HG03097 (cell line): ENCODE measurements around the gene NPHP3.
"Not testable (repeated sequence)": the region's sequence is repeated elsewhere in the genome, so short reads cannot be mapped to it uniquely, and the experiment has no call there.

Experiments used
- ATAC-seq: cut with Tn5 transposase; IDR thresholded peaks from one replicate; pipeline ENCODE4 v1.9.1; 2021; ENCODE audit not compliant: unreplicated experiment, low FRiP score

NPHP3 gene

GRCh38 chr3:132722165-132723023 lies at the start of gene NPHP3:
Gene NPHP3, minus strand, starts transcription at chr3:132722409. Its CDS starts 54 bp downstream, at chr3:132722355.
- peak; percentile 62 for ATAC-seq

- no peak for ATAC-seq
Measured at GRCh38 chr3:132758740-132759139, 36.5 kb upstream of the NPHP3 start.

- ATAC-seq, result no peak
Measured at GRCh38 chr3:132756108-132756650, 34.0 kb upstream of the NPHP3 start.

GRCh38 chr3:132753946-132754345 lies 31.7 kb upstream of the NPHP3 start:
- no peak for ATAC-seq

- no peak for ATAC-seq
Measured at GRCh38 chr3:132749786-132750185, 27.6 kb upstream of the NPHP3 start.

- ATAC-seq, result not testable (repeated sequence)
Measured at GRCh38 chr3:132746720-132747119, 24.5 kb upstream of the NPHP3 start.

GRCh38 chr3:132738314-132738713 lies 16.1 kb upstream of the NPHP3 start:
- no peak for ATAC-seq

GRCh38 chr3:132735589-132735988 lies 13.4 kb upstream of the NPHP3 start:
- ATAC-seq, result no peak

- no peak for ATAC-seq
Measured at GRCh38 chr3:132730891-132731580, 8.8 kb upstream of the NPHP3 start.

- no peak for ATAC-seq
Measured at GRCh38 chr3:132726341-132726823, 4.2 kb upstream of the NPHP3 start.

- peak; percentile 4 for ATAC-seq
Measured at GRCh38 chr3:132723024-132723950, 1.1 kb upstream of the NPHP3 start.

- ATAC-seq, result no peak
Measured at GRCh38 chr3:132721479-132722164, 587 bp downstream of the NPHP3 start.

- ATAC-seq, result no peak
Measured at GRCh38 chr3:132720228-132720627, 2.0 kb downstream of the NPHP3 start.

- ATAC-seq, result no peak
Measured at GRCh38 chr3:132716372-132716771, 5.8 kb downstream of the NPHP3 start.

- no peak for ATAC-seq
Measured at GRCh38 chr3:132713977-132714727, 8.1 kb downstream of the NPHP3 start.

- no peak for ATAC-seq
Measured at GRCh38 chr3:132710311-132710710, 11.9 kb downstream of the NPHP3 start.

GRCh38 chr3:132709761-132710160 lies 12.4 kb downstream of the NPHP3 start:
- no peak for ATAC-seq

- ATAC-seq, result no peak
Measured at GRCh38 chr3:132703733-132704132, 18.5 kb downstream of the NPHP3 start.

- ATAC-seq, result no peak
Measured at GRCh38 chr3:132695422-132695821, 26.8 kb downstream of the NPHP3 start.
